ENCODE data around the gene TMEM141. TPM values are rescaled to one million over a fixed set of nuclear protein-coding genes. Genes with fewer than 3 reads are reported as not detected.

TMEM141 gene
- total and polyA plus RNA-seq, 2 of the 8 experiments (the other 6 are each of a cell fraction or from before 2014, with no cell fraction given) = 51.1 to 137 TPM

GRCh38 chr9:136789523-136789937 lies 1.6 kb upstream of the TMEM141 start (continued):
- no peak for TF ChIP-seq BACH1 (IDR thresholded peaks at IDR 0.05; ENCODE audit: low read length)
- no peak for TF ChIP-seq JUN (IDR thresholded peaks at IDR 0.05; ENCODE audit: low read depth, low read length)
- no peak for TF ChIP-seq KDM1A (IDR thresholded peaks at IDR 0.05; ENCODE audit: borderline replicate concordance, low read length)
- no peak for TF ChIP-seq TEAD4 (IDR thresholded peaks at IDR 0.05; ENCODE audit: low read depth, low read length)

Measured in H1 (cell line).